Panc1 (cell line): ENCODE results near the gene ANO3.

Source experiments
- POLR2AphosphoS5 ChIP-seq: IDR thresholded peaks from 2 replicates; pipeline ENCODE4 v1.6.1; 2012; ENCODE audit warnings: mild to moderate bottlenecking, low read depth, low read length, moderate library complexity
- TF ChIP-seq, protein P1 (sequence below): fragments of 450-650 bp; IDR thresholded peaks from 2 replicates; pipeline ENCODE4 v1.5.1; 2017; ENCODE audit warnings: mild to moderate bottlenecking

DNA sequence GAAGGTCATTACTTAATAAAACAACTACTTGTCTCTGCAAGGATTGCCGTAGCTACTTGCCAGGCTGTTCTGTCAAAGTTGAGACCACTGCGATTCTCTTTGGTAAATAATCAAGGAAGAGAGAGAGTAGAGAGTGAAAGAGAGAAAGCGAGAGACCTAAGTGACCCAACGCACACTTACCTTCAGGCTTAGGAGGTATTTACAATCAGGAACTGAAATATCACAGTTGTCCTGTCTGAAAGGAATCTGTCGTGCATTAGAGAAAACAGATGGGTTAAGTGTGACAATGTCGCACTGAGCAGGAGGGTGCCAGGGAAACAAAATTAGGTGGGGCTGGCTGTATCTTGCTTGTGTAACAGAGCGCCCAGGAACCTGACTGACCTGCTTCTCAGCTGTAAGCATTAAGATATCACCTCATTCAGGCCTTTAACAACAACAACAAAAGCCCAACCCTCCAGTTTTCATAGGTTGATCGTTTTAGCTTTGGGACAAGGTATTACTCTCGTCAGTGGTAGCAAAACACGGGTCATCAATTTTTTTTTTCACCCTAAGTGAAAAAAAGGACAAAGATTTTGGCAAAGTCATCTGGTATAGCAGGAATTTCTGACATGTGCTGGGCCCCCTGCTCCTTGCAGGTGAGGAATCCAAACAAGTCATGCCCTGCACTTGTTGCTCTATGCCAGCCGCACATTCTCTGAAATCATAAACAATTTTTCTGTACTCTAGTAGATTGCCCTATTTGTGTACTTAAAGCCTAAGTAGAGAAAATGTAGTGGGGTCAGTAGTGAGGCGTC, 240.1 kb downstream of the ANO3 start, which contains the start of gene MUC15:
- TF ChIP-seq, protein P1, sequence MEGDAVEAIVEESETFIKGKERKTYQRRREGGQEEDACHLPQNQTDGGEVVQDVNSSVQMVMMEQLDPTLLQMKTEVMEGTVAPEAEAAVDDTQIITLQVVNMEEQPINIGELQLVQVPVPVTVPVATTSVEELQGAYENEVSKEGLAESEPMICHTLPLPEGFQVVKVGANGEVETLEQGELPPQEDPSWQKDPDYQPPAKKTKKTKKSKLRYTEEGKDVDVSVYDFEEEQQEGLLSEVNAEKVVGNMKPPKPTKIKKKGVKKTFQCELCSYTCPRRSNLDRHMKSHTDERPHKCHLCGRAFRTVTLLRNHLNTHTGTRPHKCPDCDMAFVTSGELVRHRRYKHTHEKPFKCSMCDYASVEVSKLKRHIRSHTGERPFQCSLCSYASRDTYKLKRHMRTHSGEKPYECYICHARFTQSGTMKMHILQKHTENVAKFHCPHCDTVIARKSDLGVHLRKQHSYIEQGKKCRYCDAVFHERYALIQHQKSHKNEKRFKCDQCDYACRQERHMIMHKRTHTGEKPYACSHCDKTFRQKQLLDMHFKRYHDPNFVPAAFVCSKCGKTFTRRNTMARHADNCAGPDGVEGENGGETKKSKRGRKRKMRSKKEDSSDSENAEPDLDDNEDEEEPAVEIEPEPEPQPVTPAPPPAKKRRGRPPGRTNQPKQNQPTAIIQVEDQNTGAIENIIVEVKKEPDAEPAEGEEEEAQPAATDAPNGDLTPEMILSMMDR, result no peak
- TF ChIP-seq POLR2AphosphoS5, result no peak
